ENCODE results near the gene TSHZ2.
"Not testable (repeated sequence)": the region's sequence is repeated elsewhere in the genome, so short reads cannot be mapped to it uniquely, and the experiment has no call there.

Gene TSHZ2

DNA sequence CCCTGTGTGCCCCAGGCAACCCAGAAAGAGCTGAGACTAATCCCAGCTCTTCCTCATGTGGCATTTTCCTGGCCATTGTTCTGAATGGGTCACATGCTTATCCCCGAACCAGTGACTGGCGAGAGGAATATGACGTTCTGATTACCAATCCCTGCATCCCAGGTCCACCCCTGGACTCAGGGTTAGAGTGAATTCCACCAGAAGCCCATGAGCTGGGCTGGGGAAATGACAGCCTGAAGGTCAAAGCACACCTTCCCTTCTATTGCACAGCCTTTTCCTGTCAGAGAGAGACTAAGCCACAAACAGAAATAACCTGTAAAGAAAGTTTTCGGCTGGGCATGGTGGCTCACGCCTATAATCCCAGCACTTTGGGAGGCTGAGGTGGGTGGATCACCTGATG, 550.5 kb downstream of the TSHZ2 start:
- TF ChIP-seq, protein P1, sequence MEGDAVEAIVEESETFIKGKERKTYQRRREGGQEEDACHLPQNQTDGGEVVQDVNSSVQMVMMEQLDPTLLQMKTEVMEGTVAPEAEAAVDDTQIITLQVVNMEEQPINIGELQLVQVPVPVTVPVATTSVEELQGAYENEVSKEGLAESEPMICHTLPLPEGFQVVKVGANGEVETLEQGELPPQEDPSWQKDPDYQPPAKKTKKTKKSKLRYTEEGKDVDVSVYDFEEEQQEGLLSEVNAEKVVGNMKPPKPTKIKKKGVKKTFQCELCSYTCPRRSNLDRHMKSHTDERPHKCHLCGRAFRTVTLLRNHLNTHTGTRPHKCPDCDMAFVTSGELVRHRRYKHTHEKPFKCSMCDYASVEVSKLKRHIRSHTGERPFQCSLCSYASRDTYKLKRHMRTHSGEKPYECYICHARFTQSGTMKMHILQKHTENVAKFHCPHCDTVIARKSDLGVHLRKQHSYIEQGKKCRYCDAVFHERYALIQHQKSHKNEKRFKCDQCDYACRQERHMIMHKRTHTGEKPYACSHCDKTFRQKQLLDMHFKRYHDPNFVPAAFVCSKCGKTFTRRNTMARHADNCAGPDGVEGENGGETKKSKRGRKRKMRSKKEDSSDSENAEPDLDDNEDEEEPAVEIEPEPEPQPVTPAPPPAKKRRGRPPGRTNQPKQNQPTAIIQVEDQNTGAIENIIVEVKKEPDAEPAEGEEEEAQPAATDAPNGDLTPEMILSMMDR (IDR thresholded peaks at IDR 0.05; ENCODE audit: low read depth, low read length), result no peak
- DNase-seq (ENCODE audit: extremely low read depth, low read depth), result no peak

DNA sequence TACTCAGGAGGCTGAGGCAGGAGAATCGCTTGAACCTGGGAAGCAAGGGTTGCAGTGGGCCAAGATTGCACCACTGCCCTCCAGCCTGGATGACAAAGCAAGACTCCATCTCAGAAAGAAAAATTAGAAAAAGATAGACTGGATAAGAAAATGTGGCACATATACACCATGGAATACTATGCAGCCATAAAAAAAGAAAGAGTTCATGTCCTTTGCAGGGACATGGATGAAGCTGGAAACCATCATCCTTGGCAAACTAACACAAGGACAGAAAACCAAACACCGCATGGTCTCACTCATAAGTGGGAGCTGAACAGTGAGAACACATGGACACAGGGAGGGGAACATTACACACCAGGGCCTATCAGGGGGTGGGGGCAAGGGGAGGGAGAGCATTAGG, 551.5 kb downstream of the TSHZ2 start:
- not testable (repeated sequence) for DNase-seq (ENCODE audit: extremely low read depth, low read depth)

DNA sequence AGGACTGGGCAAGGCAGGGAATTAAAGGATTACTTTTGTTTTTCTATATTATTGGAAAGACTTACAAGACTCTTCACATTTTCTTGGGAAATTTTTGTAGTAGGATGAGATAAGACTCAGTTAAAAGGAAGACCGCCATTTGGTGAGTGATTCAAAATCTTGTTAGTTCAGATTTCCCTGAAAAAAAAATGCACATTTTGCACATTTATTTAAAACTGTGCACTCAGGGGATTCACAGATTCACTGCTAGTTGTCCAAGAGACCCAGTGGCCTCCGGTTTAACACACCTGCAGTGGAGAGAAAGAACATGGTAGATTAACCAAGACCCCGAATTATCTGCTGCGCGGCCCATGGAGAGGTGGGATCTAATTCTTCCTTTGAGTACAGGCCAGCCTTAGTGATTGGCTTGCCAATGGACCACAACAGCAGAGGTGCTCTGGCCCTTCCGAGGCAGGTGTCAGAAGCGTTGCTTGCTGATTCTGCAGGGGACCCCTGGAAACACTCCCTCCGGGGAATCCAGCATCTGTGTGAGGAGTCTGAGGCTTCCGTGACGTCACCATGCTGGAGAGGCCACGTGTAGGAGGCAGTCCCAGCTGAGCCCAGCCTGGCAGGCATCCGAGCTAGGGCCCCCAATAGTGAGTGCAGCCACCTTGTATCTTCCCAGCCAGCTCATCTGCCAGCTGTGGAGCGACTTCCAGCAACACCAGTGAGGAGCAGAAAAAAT, 552.6 kb downstream of the TSHZ2 start:
- no peak for DNase-seq (ENCODE audit: extremely low read depth, low read depth)

DNA sequence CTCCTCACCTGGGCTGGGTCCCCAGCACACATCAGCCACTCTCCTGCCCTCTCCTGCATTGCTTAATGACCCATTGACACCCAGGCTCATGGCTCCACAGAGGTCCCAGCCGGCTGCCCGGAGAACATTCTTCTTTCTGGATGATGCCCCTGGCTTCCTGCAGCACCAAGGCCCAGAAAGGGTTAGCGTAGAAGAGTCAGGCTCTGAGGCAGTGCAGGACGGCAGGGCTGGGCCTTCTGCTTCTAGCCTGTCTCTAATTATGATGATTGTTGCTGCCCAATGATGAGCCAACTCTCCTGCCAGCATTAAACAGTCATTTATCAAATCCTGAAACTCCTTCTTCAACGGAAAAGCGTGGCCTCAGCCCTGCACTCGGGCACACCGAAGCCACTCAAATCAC, 555.0 kb downstream of the TSHZ2 start:
- DNase-seq (ENCODE audit: extremely low read depth, low read depth), result no peak
- TF ChIP-seq, protein P1 (IDR thresholded peaks at IDR 0.05; ENCODE audit: low read depth, low read length), result no peak

More for the DNA sequence above, 552.6 kb downstream of the TSHZ2 start:
- TF ChIP-seq, protein P1 (IDR thresholded peaks at IDR 0.05; ENCODE audit: low read depth, low read length), result no peak

DNA sequence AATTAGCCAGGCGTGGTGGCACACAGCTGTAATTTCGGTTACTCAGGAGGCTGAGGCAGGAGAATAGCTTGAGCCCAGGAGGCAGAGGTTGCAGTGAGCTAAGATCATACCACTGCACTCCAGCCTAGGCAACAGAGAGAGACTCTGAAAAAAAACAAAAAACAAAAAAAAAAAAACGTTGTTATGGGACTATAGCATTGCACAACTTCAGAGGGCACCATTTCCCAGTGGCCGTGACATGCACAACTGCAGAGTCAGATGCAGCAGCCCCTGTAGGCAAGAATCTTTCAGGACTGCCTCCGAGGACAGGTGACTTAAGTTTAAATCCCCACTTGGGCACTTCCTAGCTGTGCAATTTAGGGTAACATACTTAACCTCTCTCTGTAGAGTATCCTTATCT, 557.5 kb downstream of the TSHZ2 start:
- TF ChIP-seq, protein P1 (IDR thresholded peaks at IDR 0.05; ENCODE audit: low read depth, low read length), result no peak
- no peak for DNase-seq (ENCODE audit: extremely low read depth, low read depth)

- DNase-seq (ENCODE audit: extremely low read depth, low read depth), result no peak
- TF ChIP-seq, protein P1 (IDR thresholded peaks at IDR 0.05; ENCODE audit: low read depth, low read length), result no peak
These were observed 558.3 kb downstream of the TSHZ2 start for GRCh38 chr20:53530440-53530839.

GRCh38 chr20:53532654-53533312, 560.6 kb downstream of the TSHZ2 start:
- DNase-seq (ENCODE audit: extremely low read depth, low read depth), result not testable (repeated sequence)

DNA sequence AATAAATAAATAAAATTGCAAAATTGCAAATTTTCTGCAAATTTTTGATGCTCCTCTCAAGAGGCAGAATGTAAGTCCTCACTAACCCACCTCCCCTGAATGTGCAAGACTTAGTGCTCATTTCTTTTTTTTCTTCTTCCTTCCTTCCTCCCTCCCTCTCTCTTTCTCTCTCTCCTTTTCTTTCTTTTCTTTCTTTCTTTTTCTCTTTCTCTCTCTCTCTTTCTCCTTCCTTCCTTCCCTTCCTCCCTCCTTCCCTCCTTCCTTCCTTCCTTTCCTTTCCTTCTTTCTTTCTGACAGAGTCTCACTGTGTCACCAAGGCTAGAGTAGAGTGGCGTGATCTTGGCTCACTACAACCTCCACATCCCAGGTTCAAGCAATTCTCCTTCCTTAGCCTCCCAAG, 561.3 kb downstream of the TSHZ2 start:
- TF ChIP-seq, protein P1 (IDR thresholded peaks at IDR 0.05; ENCODE audit: low read depth, low read length), result no peak
- no peak for DNase-seq (ENCODE audit: extremely low read depth, low read depth)
